ENCODE results near the gene ZNF536.

Gene ZNF536

GRCh38 chr19:30562981-30563380 is 190.8 kb downstream of the ZNF536 start:
- DNase-seq (ENCODE audit: low read depth in 2 of 2) = no peak

- no peak for DNase-seq (ENCODE audit: low read depth in 2 of 2)
Measured at GRCh38 chr19:30563691-30564090, 191.5 kb downstream of the ZNF536 start.

- no peak for DNase-seq (ENCODE audit: low read depth in 2 of 2)
Measured at GRCh38 chr19:30564551-30565011, 192.4 kb downstream of the ZNF536 start.

- no peak for DNase-seq (ENCODE audit: low read depth in 2 of 2)
Measured at GRCh38 chr19:30565636-30566035, 193.5 kb downstream of the ZNF536 start.

GRCh38 chr19:30566681-30567420 is 194.7 kb downstream of the ZNF536 start:
- no peak for DNase-seq (ENCODE audit: low read depth in 2 of 2)

- no peak for DNase-seq (ENCODE audit: low read depth in 2 of 2)
Measured at GRCh38 chr19:30567536-30568232, 195.5 kb downstream of the ZNF536 start.

- no peak for DNase-seq (ENCODE audit: low read depth in 2 of 2)
Measured at GRCh38 chr19:30570194-30570593, 198.0 kb downstream of the ZNF536 start.

GRCh38 chr19:30577551-30578105 is 205.4 kb downstream of the ZNF536 start:
- DNase-seq (ENCODE audit: low read depth in 2 of 2) = no peak

- DNase-seq (ENCODE audit: low read depth in 2 of 2) = no peak
Measured at GRCh38 chr19:30579419-30579818, 207.2 kb downstream of the ZNF536 start.

- no peak for DNase-seq (ENCODE audit: low read depth in 2 of 2)
Measured at GRCh38 chr19:30580673-30581072, 208.5 kb downstream of the ZNF536 start.

GRCh38 chr19:30584090-30584489 is 211.9 kb downstream of the ZNF536 start:
- DNase-seq (ENCODE audit: low read depth in 2 of 2) = no peak

- no peak for DNase-seq (ENCODE audit: low read depth in 2 of 2)
Measured at GRCh38 chr19:30587869-30588268, 215.7 kb downstream of the ZNF536 start.

GRCh38 chr19:30590596-30591229 is 218.5 kb downstream of the ZNF536 start:
- DNase-seq (ENCODE audit: low read depth in 2 of 2) = no peak

GRCh38 chr19:30593356-30593755 is 221.2 kb downstream of the ZNF536 start:
- DNase-seq (ENCODE audit: low read depth in 2 of 2) = no peak

GRCh38 chr19:30593975-30594745 is 222.0 kb downstream of the ZNF536 start:
- no peak for DNase-seq (ENCODE audit: low read depth in 2 of 2)

- DNase-seq (ENCODE audit: low read depth in 2 of 2) = no peak
Measured at GRCh38 chr19:30596268-30596667, 224.1 kb downstream of the ZNF536 start.

GRCh38 chr19:30596813-30597399 is 224.7 kb downstream of the ZNF536 start:
- DNase-seq (ENCODE audit: low read depth in 2 of 2) = no peak

GRCh38 chr19:30598688-30599087 is 226.5 kb downstream of the ZNF536 start:
- DNase-seq (ENCODE audit: low read depth in 2 of 2) = no peak

- DNase-seq (ENCODE audit: low read depth in 2 of 2) = no peak
Measured at GRCh38 chr19:30602661-30603350, 230.6 kb downstream of the ZNF536 start.

- no peak for DNase-seq (ENCODE audit: low read depth in 2 of 2)
Measured at GRCh38 chr19:30604657-30605056, 232.5 kb downstream of the ZNF536 start.

- no peak for DNase-seq (ENCODE audit: low read depth in 2 of 2)
Measured at GRCh38 chr19:30605333-30605732, 233.1 kb downstream of the ZNF536 start.

Data from stimulated activated CD4-positive, alpha-beta T cell treated with anti-CD3 and anti-CD28 coated beads, Interleukin-1b, Interleukin-23, amount 100 ng/mL, for 4 hours (primary cell).